IgD-negative memory B cell (primary cell): ENCODE measurements around the gene BCAS1. TPM values are rescaled to one million over a fixed set of nuclear protein-coding genes. Genes with fewer than 3 reads are reported as not detected.

Source experiments
- H3K27ac Mint-ChIP-seq, 3 donors: one replicate each; pipeline ENCODE4 v1.8.0; 2020 to 2022; ENCODE audit warnings: mild to moderate bottlenecking in 3 of 3, mixed read lengths in 3 of 3, moderate library complexity in 1 of 3
- H3K27me3 Mint-ChIP-seq: one replicate; pipeline ENCODE4 v1.8.0; 2021; ENCODE audit warnings: mixed read lengths
- H3K36me3 Mint-ChIP-seq: one replicate; pipeline ENCODE4 v1.8.0; 2020; ENCODE audit warnings: mild to moderate bottlenecking, mixed read lengths
- H3K4me1 Mint-ChIP-seq, 3 donors: one replicate each; pipeline ENCODE4 v1.8.0; 2020 to 2022; ENCODE audit warnings: mixed read lengths in 3 of 3, mild to moderate bottlenecking in 1 of 3
- H3K4me3 Mint-ChIP-seq, 4 donors: one replicate each; pipeline ENCODE4 v1.8.0; 2020 to 2022; ENCODE audit warnings: mild to moderate bottlenecking in 4 of 4, mixed read lengths in 4 of 4, moderate library complexity in 3 of 4
- H3K9me3 Mint-ChIP-seq, 3 donors: one replicate each; pipeline ENCODE4 v1.8.0; 2020 to 2021; ENCODE audit warnings: mixed read lengths in 3 of 3, mild to moderate bottlenecking in 1 of 3
- polyA plus RNA-seq: library from polyadenylated mRNA; unstranded; fragments of 300-500 nt; fragmentation: Illumina TruSeq; gene quantifications from one replicate; pipeline ENCODE4 v1.2.3, GENCODE V29; 2021

The BCAS1 gene
- polyA plus RNA-seq, 1 donor from 2014 or later = 1.8 TPM

- H3K27me3 Mint-ChIP-seq = no peaks in the 10 kb centered on the region
- no peak overlapping the region for H3K27ac Mint-ChIP-seq
- peaks cover 0 to 2% (median 0%) of the 10 kb centered on the region in 3 donors for H3K9me3 Mint-ChIP-seq
- peaks cover 15 to 31% (median 19%) of the 10 kb centered on the region in 3 donors for H3K4me1 Mint-ChIP-seq
- no peak overlapping the region for H3K4me3 Mint-ChIP-seq
- no peaks in the 10 kb centered on the region for H3K36me3 Mint-ChIP-seq
Measured at GRCh38 chr20:54074511-54074910, 4.1 kb upstream of the BCAS1 start.

DNA sequence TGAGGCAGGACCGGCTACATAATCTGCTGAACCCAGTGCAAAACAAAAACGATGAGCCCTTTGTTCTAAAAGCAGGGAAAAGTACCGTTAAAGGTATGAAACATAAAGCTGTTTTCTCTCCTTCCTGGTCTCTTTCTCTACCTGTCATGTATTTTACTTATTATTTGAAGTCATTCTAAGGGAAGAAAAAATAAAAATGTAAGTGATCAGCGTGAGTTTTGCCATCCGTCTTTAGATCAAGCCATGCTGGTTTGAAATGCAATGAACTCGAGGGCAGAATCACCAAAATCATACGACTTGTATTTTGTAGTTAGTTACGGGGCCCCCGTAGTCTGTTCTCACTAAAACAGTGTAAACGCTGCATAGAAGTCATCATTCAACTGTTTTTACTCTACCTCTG is 2.9 kb upstream of the BCAS1 start:
- Mint-ChIP-seq H3K4me3 (no peak overlapping the region), H3K27me3 (no peaks in the 10 kb centered on the region), H3K4me1 (peaks cover 8 to 22% (median 10%) of the 10 kb centered on the region in 3 donors), H3K27ac (no peak overlapping the region), H3K9me3 (peaks cover 0 to 2% (median 0%) of the 10 kb centered on the region in 3 donors), H3K36me3 (no peaks in the 10 kb centered on the region)

- H3K27me3 Mint-ChIP-seq = peaks cover 3% of the 10 kb centered on the region
- peaks cover 3 to 18% (median 10%) of the 10 kb centered on the region in 3 donors for H3K4me1 Mint-ChIP-seq
- no peak overlapping the region for H3K4me3 Mint-ChIP-seq
- no peaks in the 10 kb centered on the region for H3K36me3 Mint-ChIP-seq
- peaks cover 0 to 2% (median 0%) of the 10 kb centered on the region in 3 donors for H3K9me3 Mint-ChIP-seq
- H3K27ac Mint-ChIP-seq = peak overlapping the region in 1 of 3 donors; percentile 74
Measured at GRCh38 chr20:54069501-54069971, 858 bp downstream of the BCAS1 start.

GRCh38 chr20:54068966-54069365 is 1.4 kb downstream of the BCAS1 start:
- Mint-ChIP-seq H3K4me3 (no peak overlapping the region), H3K4me1 (peaks cover 9 to 21% (median 14%) of the 10 kb centered on the region in 3 donors), H3K9me3 (peaks cover 0 to 2% (median 0%) of the 10 kb centered on the region in 3 donors), H3K27ac (peak overlapping the region in 1 of 3 donors; percentile 74), H3K36me3 (no peaks in the 10 kb centered on the region), H3K27me3 (peaks cover 3% of the 10 kb centered on the region)

- Mint-ChIP-seq H3K4me1 (peaks cover 13 to 25% (median 17%) of the 10 kb centered on the region in 3 donors), H3K27me3 (peaks cover 3% of the 10 kb centered on the region), H3K4me3 (no peak overlapping the region), H3K27ac (peak overlapping the region in 1 of 3 donors; percentile 24), H3K36me3 (no peaks in the 10 kb centered on the region), H3K9me3 (peaks cover 0 to 2% (median 0%) of the 10 kb centered on the region in 3 donors)
Measured at GRCh38 chr20:54068495-54068894, 1.9 kb downstream of the BCAS1 start.

- Mint-ChIP-seq H3K36me3 (no peaks in the 10 kb centered on the region), H3K4me1 (peaks cover 13 to 32% (median 17%) of the 10 kb centered on the region in 3 donors), H3K9me3 (peaks cover 0 to 2% (median 0%) of the 10 kb centered on the region in 3 donors), H3K4me3 (no peak overlapping the region), H3K27ac (peak overlapping the region in 1 of 3 donors; percentile 63), H3K27me3 (peaks cover 3% of the 10 kb centered on the region)
Measured at GRCh38 chr20:54067606-54068174, 2.7 kb downstream of the BCAS1 start.

DNA sequence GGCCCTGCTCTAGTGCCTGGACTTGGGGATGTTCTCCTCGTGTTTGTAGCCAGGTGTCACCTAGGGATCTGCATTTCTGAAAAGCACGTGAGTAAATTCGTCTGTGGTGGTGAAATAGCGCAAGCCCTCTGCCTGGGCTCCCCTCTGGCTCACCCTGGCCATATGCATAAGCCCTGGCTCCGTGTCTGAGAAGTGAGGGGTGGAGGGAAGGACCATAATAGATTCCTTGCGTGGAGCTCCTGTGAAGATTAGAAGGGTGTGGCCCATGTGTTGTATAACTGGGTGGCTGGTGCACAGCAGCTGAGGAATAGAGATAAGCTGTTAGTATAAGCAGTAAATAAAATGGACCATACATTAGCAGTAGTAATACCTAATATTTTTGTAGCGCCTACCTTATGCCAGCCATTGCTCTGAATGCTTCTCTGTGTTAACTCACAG is 4.8 kb downstream of the BCAS1 start:
- H3K4me1 Mint-ChIP-seq = peaks cover 13 to 34% (median 17%) of the 10 kb centered on the region in 3 donors
- H3K27me3 Mint-ChIP-seq = peaks cover 3% of the 10 kb centered on the region
- H3K4me3 Mint-ChIP-seq = peak overlapping the region in 2 of 4 donors; percentile 87 to 89
- H3K27ac Mint-ChIP-seq = no peak overlapping the region
- H3K36me3 Mint-ChIP-seq = no peaks in the 10 kb centered on the region
- H3K9me3 Mint-ChIP-seq = no peaks in the 10 kb centered on the region

DNA sequence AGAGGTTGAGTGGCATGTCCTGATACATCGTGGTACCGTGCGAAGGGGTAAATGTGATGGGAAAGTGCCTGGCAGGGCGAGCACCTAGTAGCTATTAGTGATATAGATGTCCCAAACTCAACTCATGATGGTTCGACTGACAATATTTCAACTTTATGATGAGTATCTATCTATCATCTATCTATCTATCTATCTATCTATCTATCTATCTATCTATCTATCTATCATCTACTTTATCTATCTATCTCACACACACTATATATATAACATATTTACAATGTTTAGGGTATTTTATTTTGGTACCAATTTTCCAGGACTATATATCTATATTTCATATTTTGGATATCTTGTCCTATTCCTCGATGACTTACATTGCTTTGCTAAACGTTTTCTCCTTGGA is 5.5 kb downstream of the BCAS1 start:
- H3K27ac Mint-ChIP-seq = peak overlapping the region; percentile 25 to 95 (median 42)
- peaks cover 3% of the 10 kb centered on the region for H3K27me3 Mint-ChIP-seq
- H3K4me3 Mint-ChIP-seq = peak overlapping the region; percentile 13 to 89 (median 81)
- no peaks in the 10 kb centered on the region for H3K36me3 Mint-ChIP-seq
- no peaks in the 10 kb centered on the region for H3K9me3 Mint-ChIP-seq
- peaks cover 13 to 34% (median 17%) of the 10 kb centered on the region in 3 donors for H3K4me1 Mint-ChIP-seq

- H3K36me3 Mint-ChIP-seq = no peaks in the 10 kb centered on the region
- peaks cover 13 to 38% (median 17%) of the 10 kb centered on the region in 3 donors for H3K4me1 Mint-ChIP-seq
- peak overlapping the region; percentile 13 to 89 (median 81) for H3K4me3 Mint-ChIP-seq
- H3K9me3 Mint-ChIP-seq = no peaks in the 10 kb centered on the region
- H3K27me3 Mint-ChIP-seq = peaks cover 3% of the 10 kb centered on the region
- peak overlapping the region in 2 of 3 donors; percentile 42 to 95 for H3K27ac Mint-ChIP-seq
Measured at GRCh38 chr20:54063992-54064676, 6.3 kb downstream of the BCAS1 start.

- H3K36me3 Mint-ChIP-seq = no peaks in the 10 kb centered on the region
- peaks cover 3% of the 10 kb centered on the region for H3K27me3 Mint-ChIP-seq
- H3K4me3 Mint-ChIP-seq = peak overlapping the region; percentile 13 to 89 (median 81)
- H3K9me3 Mint-ChIP-seq = peaks cover 0 to under 1% (median 0%) of the 10 kb centered on the region in 3 donors
- peak overlapping the region in 2 of 3 donors; percentile 42 to 95 for H3K27ac Mint-ChIP-seq
- peaks cover 15 to 44% (median 21%) of the 10 kb centered on the region in 3 donors for H3K4me1 Mint-ChIP-seq
Measured at GRCh38 chr20:54063580-54063979, 6.8 kb downstream of the BCAS1 start.

DNA sequence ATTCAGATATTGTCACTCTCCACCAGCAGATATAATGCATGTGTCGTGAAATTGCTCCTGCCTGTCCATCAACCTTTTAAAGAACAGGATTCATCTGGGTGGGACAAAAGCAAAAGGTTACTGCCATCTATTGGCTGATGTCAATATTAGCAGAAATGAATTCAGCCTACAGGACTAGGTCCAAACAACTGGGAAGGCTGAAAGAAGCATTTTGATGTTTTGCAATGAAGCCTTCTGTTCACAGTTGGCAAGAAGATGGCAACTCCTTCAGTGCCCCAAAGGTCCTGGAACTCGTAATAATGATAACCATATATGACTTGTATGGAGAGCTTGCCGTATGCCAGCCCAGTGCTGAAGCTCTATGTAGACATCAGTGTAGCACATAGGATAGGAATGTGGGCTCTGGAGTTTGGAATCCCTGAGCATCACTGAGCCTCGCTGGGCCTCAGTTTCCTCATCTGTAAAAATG is 7.5 kb downstream of the BCAS1 start:
- Mint-ChIP-seq H3K4me1 (peaks cover 20 to 47% (median 29%) of the 10 kb centered on the region in 3 donors), H3K9me3 (peaks cover 0 to 1% (median 0%) of the 10 kb centered on the region in 3 donors), H3K27ac (peak overlapping the region in 2 of 3 donors; percentile 16 to 57), H3K36me3 (no peaks in the 10 kb centered on the region), H3K27me3 (peaks cover 3% of the 10 kb centered on the region), H3K4me3 (peak overlapping the region in 2 of 4 donors; percentile 17 to 47)

DNA sequence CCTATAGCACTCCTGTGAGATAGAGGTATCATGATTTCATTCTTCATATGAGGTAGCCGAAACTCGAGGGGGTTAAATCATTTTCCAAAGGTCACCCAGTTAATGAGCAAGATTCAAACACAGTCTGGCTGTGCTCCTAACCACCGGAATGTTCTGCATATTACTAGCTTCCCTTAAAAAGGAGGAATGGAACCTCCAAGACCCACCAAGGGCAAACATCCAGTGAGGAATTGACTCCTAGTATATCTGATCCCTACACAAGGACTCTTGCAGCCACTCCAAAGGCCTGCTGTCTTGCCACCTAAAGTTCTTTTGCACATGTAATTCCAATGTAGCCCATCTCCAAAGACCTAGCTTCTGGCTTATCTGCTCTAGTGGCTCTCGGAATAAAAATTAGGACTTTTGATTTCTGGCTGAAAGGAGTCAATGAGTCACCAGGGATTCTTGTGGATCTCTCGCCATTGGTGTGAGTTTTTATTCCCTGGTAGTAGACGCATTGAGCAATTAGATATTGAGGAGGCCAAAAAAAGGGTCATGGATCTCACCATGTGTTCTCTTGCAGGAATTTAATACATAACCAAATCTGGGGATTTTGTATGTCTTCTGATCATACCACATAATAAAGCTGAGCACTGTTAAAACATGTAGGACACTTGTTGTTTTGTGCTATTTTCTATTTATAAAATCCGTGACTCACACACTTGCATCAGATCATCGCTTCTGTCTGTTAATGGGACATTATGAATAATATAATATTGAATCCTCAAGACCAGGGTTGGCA is 9.1 kb downstream of the BCAS1 start:
- Mint-ChIP-seq H3K9me3 (peaks cover 0 to 1% (median 0%) of the 10 kb centered on the region in 3 donors), H3K36me3 (no peaks in the 10 kb centered on the region), H3K27me3 (peaks cover 2% of the 10 kb centered on the region), H3K27ac (no peak overlapping the region), H3K4me1 (peaks cover 20 to 43% (median 28%) of the 10 kb centered on the region in 3 donors), H3K4me3 (no peak overlapping the region)

DNA sequence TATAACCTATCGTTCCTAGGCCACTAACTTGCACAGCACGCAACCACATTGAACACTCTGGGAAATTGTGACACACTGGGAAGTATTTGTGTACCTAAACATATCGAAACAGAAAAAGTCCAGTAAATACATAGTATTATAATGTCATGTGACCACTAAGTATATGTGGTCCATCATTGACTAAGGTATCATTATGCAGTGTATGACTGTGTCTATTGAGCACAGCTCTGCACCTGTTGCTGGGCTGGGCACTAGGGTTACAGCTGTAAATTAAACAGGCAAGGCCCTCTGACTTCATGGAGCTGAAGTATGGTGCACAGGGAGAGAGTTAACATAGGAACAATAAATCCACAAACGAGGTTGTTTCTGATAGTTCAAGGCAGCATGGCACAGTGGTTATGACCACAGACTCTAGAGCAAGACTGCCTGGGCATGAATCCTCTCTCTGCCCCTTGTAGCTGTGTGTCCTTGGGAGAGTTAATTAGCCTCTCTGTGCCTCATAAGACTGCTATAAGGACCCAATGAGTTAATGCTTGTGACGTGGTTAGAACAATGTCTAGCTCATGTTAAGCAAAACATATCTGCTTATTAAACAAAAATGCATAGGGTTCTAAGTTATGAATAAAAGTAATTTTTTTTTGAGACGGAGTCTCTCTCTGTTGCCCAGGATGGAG is 10.6 kb downstream of the BCAS1 start:
- Mint-ChIP-seq H3K36me3 (no peaks in the 10 kb centered on the region), H3K27me3 (no peaks in the 10 kb centered on the region), H3K27ac (no peak overlapping the region), H3K9me3 (peaks cover 0 to 4% (median 1%) of the 10 kb centered on the region in 3 donors), H3K4me1 (peaks cover 20 to 36% (median 22%) of the 10 kb centered on the region in 3 donors), H3K4me3 (no peak overlapping the region)
